HG03571 (cell line): Measurements from ENCODE around the gene NCDN.

Experiments used
- ATAC-seq: cut with Tn5 transposase; IDR thresholded peaks from one replicate; pipeline ENCODE4 v1.9.1; 2021; ENCODE audit not compliant: unreplicated experiment

Gene NCDN

GRCh38 chr1:35589516-35590427 lies 32.2 kb downstream of the NCDN start:
- no peak for ATAC-seq

- no peak for ATAC-seq
Measured at GRCh38 chr1:35590476-35591040, 33.0 kb downstream of the NCDN start.

- no peak for ATAC-seq
Measured at GRCh38 chr1:35591211-35591610, 33.6 kb downstream of the NCDN start.

- ATAC-seq: no peak
Measured at GRCh38 chr1:35592991-35593769, 35.6 kb downstream of the NCDN start.

GRCh38 chr1:35594005-35594760 lies 36.6 kb downstream of the NCDN start:
- ATAC-seq: no peak

GRCh38 chr1:35595684-35596083 lies 38.1 kb downstream of the NCDN start:
- no peak for ATAC-seq

- no peak for ATAC-seq
Measured at GRCh38 chr1:35597870-35598269, 40.3 kb downstream of the NCDN start.

GRCh38 chr1:35598895-35599294 lies 41.3 kb downstream of the NCDN start:
- no peak for ATAC-seq

- no peak for ATAC-seq
Measured at GRCh38 chr1:35599411-35599810, 41.8 kb downstream of the NCDN start.

- no peak for ATAC-seq
Measured at GRCh38 chr1:35600593-35600992, 43.0 kb downstream of the NCDN start.

- ATAC-seq: no peak
Measured at GRCh38 chr1:35603468-35603867, 45.9 kb downstream of the NCDN start.

- ATAC-seq: no peak
Measured at GRCh38 chr1:35603941-35604340, 46.3 kb downstream of the NCDN start.

GRCh38 chr1:35605071-35605866 lies 47.7 kb downstream of the NCDN start:
- ATAC-seq: no peak

- no peak for ATAC-seq
Measured at GRCh38 chr1:35605867-35606182, 48.2 kb downstream of the NCDN start.

GRCh38 chr1:35611655-35612054 lies 54.1 kb downstream of the NCDN start:
- no peak for ATAC-seq

GRCh38 chr1:35615440-35615839 lies 57.8 kb downstream of the NCDN start:
- ATAC-seq: no peak
